ENCODE data around the gene HFE. TPM values are rescaled to one million over a fixed set of nuclear protein-coding genes. Genes with fewer than 3 reads are reported as not detected.

The HFE gene
- total RNA-seq, 4 donors from 2014 or later, result 7.5 to 9.8 (median 8.3) TPM

- intact Hi-C loops (cut with DNase I), result no loop called here
- WGBS, 2 donors, result 91 to 97% methylated on average over 3 of the region's 3 CpGs
- Histone ChIP-seq H3K4me1 (peaks cover 9 to 16% of the 10 kb centered on the region in 2 donors), H3K27me3 (no peaks in the 10 kb centered on the region), H3K27ac (no peak overlapping the region), H3K36me3 (no peaks in the 10 kb centered on the region), H3K4me3 (replicated peaks in 1 of 3) (no peak overlapping the region), H3K9me3 (no peaks in the 10 kb centered on the region)
- no peak for TF ChIP-seq CTCF (IDR thresholded peaks at IDR 0.05)
- TF ChIP-seq POLR2A (IDR thresholded peaks at IDR 0.05), result no peak
- no peak for DNase-seq
Observed at GRCh38 chr6:26086211-26086610, 1.0 kb upstream of the HFE start.

GRCh38 chr6:26088344-26088743, 1.1 kb downstream of the HFE start:
- TF ChIP-seq POLR2A (IDR thresholded peaks at IDR 0.05) (no peak), CTCF (IDR thresholded peaks at IDR 0.05) (no peak)
- Histone ChIP-seq H3K9me3 (no peaks in the 10 kb centered on the region), H3K36me3 (no peaks in the 10 kb centered on the region), H3K4me1 (peaks cover 9 to 16% of the 10 kb centered on the region in 2 donors), H3K4me3 (replicated peaks in 1 of 3) (peak overlapping the region in 1 of 3 donors; percentile 48), H3K27ac (peak overlapping the region; percentile 70 to 85 (median 79)), H3K27me3 (no peaks in the 10 kb centered on the region)
- 66 to 67% methylated on average over 5 of the region's 5 CpGs for WGBS, 2 donors
- peak; percentile 12 to 21 for DNase-seq
- intact Hi-C loops (cut with DNase I), result no loop called here

- DNase-seq, result no peak
- intact Hi-C loops (cut with DNase I), result no loop called here
- no peak overlapping the region for H3K4me3 ChIP-seq (replicated peaks in 1 of 3)
- 75 to 76% methylated on average over 2 of the region's 2 CpGs for WGBS, 2 donors
- no peaks in the 10 kb centered on the region for H3K27me3 ChIP-seq
- no peaks in the 10 kb centered on the region for H3K9me3 ChIP-seq
- no peak overlapping the region for H3K27ac ChIP-seq
- no peak for TF ChIP-seq POLR2A (IDR thresholded peaks at IDR 0.05)
- TF ChIP-seq CTCF (IDR thresholded peaks at IDR 0.05), result no peak
- H3K4me1 ChIP-seq, result peaks cover 9 to 16% of the 10 kb centered on the region in 2 donors
- H3K36me3 ChIP-seq, result no peaks in the 10 kb centered on the region
Observed at GRCh38 chr6:26089272-26089671, 2.0 kb downstream of the HFE start.

GRCh38 chr6:26092443-26092842, 5.2 kb downstream of the HFE start:
- Histone ChIP-seq H3K27me3 (no peaks in the 10 kb centered on the region), H3K4me1 (peaks cover 9 to 16% of the 10 kb centered on the region in 2 donors), H3K4me3 (replicated peaks in 1 of 3) (no peak overlapping the region), H3K36me3 (no peaks in the 10 kb centered on the region), H3K27ac (no peak overlapping the region), H3K9me3 (no peaks in the 10 kb centered on the region)
- intact Hi-C loops (cut with DNase I), result no loop called here
- WGBS, 2 donors, result 70 to 73% methylated on average over 4 of the region's 4 CpGs
- no peak for TF ChIP-seq POLR2A (IDR thresholded peaks at IDR 0.05)
- no peak for TF ChIP-seq CTCF (IDR thresholded peaks at IDR 0.05)
- DNase-seq, result no peak

- no peak overlapping the region for H3K27ac ChIP-seq
- H3K27me3 ChIP-seq, result no peaks in the 10 kb centered on the region
- no peaks in the 10 kb centered on the region for H3K9me3 ChIP-seq
- DNase-seq, result no peak
- H3K4me1 ChIP-seq, result peaks cover 0 to 5% of the 10 kb centered on the region in 2 donors
- WGBS, 2 donors, result 84 to 88% methylated on average over 5 of the region's 5 CpGs
- no peak overlapping the region for H3K4me3 ChIP-seq (replicated peaks in 1 of 3)
- intact Hi-C loops (cut with DNase I), result no loop called here
- no peaks in the 10 kb centered on the region for H3K36me3 ChIP-seq
- TF ChIP-seq POLR2A (IDR thresholded peaks at IDR 0.05) (no peak), CTCF (IDR thresholded peaks at IDR 0.05) (no peak)
Observed at GRCh38 chr6:26094036-26094435, 6.8 kb downstream of the HFE start.
